Inferior parietal cortex (tissue), 1 donor: ENCODE data around the gene MT1B.
"Not testable (repeated sequence)": the region's sequence is repeated elsewhere in the genome, so short reads cannot be mapped to it uniquely, and the experiment has no call there.

Experiments
- DNase-seq: peaks from one replicate; pipeline ENCODE4 v3.0.0-alpha.2; 2016; ENCODE audit errors: extremely low spot score

Gene MT1B

DNA sequence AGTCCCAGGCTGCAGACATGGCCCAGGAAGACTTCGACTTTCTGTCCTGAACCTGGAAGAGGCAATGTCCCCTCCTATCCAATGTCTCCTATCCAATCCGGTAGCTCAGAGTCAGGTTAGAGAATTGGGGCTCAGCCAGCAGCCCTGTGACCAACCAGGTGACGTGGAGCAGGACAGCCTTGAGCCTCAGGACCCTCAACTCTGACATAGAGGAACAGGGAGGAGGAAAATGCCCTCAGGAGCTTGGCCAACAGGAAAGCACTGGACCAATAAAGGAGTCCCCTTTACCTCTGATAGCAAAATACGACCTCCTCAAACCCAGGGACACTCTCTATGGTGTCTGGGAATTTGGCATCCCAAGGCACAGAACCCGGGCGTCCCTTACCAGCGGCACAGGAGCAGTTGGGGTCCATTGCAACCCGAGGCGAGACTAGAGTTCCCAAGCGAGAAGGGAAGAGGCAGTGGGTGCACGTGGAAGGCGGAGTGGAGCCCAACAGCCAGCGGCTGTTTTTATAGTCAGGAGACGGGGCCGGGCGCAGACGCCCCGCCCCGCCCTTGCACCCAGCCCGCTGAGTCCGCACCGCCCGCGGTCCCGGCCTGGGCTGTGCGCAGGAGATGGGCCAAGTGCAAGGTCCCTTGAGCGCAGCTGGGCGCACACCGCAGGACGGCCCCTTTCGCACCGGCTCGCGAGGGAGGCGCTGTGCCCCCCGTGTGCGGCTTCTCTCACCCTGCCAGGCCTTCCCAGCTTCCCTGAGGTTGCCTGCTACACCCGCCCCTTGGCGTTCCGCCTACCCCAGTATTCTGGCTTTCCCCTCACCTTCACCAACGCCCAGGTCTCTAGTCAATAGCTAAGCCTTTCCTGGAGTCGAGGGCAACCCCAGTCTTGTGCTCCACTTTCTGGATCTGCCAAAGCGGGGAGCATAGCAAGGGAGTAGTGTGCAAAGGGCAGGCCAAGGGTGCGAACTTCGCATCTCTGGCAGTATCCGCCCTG, 16.2 kb downstream of the MT1B start, which contains the start of gene MT1G:
TSS of gene MT1G (minus strand) at position 485 of the 991 bp plus-strand sequence. CDS start at position 413, 72 bp downstream.
- DNase-seq: no peak

DNA sequence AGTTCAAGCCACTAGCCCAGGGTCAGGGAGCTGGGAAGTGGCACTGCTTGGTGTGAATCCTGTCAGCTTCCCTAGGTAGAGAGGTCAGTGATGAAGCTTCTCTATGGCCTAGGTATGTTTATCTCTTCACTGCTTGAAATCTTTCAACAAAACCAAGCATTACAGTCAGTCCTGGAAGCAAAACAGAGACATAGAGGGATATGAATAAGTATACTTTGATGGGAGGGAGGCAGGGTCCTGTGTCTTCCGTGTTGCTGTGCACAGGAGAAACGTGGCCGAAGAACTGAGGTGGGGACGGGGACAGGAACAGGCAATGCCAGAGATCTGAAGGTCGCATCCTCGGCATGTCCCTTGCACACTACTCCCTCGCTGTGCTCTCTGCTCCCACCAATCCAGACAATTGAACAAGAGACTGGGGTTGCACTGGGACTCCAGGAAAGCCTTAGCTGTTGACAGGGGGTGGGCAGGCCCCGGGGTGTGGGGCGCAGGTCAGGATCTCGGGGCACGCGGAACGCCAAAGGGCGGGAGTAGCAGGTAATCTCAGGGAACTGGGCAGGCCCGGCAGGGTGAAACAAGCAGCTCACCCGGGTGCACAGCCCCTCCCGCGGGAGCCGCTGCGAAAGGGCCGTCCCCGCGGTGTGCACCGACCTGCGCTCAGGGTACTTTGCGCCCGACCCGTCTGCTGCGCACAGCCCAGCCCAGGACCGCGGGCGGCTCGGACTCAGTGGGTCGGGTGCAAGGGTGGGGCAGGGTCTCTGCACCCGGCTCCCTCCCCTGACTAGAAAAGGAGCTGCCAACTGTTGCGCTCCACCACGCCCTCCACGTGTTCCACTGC, 17.5 kb downstream of the MT1B start, which contains the start of gene MT1H:
TSS of gene MT1H (plus strand) at position 810 of the 835 bp plus-strand sequence. CDS start 71 bp downstream, outside the sequence.
- DNase-seq: no peak

DNA sequence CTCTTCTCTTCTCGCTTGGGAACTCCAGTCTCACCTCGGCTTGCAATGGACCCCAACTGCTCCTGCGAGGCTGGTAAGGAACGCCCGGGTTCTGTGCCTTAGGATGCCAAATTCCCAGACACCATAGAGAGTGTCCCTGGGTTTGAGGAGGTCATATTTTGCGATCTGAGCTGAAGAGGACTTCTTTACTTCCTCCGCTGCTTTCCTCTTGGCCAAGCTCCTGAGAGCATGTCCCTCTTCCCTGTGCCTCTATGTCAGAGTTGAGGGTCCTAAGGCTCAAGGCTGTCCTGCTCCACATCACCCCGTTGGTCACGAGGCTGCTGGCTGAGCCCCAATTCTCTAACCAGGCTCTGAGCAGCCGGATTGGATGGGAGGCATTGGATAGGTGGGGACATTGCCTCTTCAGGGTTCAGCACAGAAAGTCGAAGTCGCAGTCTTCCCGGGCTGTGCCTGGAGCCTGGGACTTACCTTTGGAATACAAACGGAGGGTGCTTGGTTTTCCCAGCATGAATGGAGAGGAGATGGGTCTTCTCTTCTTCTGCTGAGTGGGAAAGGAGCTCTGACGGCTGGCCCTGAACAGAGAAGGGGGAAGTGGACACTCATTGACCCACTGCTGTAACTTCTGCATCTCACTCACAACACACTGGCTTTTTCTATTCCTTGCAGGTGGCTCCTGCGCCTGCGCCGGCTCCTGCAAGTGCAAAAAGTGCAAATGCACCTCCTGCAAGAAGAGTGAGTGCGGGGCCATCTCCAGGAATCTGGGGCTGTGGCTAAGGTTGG, 18.3 kb downstream of the MT1B start:
- no peak for DNase-seq

DNA sequence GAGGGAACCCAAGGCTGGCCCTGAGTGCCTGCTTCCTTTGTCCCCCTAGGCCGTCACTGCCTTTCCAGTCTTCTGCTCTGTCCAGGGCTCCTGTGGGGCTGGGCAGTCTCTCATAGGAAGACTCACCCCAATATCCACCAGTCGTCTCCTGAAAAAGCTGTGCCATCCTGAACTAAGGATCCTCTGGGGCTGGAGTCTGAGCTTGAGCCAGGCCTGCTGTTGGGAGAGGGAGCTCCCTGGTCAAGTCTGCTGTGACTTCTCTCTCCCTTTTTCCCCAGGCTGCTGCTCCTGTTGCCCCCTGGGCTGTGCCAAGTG, 18.9 kb downstream of the MT1B start:
- no peak for DNase-seq

DNA sequence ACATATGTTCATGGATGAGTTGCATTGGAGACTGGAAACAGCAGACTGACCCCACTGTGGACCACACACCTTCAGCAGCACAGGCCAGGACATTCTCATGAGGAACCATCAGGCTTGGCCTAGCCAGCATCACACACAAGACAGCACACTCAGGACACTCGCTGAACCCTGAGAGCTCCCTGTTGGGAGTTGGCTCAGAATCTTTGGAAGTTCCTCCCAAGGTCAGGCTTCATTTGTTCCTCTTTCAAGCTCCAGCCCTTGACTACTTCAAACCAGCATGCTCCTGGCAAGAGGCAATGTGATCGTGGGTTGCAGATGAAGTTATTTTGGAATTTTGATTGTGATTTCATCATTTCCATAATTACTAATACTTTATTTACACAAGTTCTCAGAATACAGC, 20.0 kb downstream of the MT1B start:
- DNase-seq: not testable (repeated sequence)

DNA sequence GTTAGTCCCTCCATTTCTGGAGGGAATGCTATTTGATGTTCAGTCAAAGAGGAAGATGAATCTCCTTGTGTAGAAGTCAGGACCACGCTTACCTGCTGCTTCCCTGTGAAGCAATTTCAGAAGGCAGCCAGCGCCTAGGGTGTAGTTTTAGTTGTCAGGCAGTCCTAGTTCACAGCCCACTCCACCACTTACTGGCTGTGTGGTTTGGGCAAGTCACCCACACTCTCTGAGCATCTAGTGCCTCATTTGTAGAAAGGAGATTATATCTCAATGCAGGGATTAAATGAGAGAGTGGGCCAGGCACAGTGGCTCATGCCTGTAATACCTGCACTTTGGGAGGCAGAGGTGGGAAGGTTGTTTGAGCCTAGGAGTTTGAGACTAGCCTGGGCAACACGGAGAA, 20.5 kb downstream of the MT1B start:
- not testable (repeated sequence) for DNase-seq

DNA sequence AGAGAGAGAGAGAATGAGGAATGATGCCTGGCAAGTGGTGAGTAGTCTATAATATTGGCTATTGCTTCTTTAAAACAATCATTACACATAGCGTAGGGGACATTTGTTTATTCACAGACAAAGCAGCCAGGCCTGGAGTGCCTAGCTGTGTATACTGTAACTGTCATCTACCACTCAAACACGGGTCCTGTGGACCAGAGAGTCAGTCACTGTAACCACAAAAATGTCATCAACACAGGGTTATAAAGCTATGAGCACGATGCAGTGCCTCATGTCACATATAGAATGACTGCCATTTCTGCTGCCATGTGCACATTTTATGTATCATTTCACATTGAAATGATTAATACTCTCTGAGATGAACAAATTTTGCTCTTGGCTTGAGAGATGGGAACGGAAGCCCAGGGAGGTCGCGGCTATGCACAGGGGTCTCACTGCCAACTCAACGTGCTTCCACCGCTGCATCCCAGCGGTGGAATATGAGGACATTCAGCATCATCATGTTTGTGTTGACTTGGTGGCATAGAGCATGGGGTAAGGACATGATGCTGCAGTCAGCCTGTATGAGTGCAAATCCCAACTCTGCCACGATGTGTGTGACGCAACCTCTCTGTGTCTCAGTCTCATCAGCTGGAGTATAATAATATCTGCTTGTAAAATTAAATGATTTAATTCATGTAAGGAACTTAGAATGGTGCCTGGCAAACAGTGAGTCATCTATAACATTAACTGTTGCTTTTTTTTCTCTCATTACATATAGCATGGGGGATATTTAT, 21.3 kb downstream of the MT1B start:
- DNase-seq: no peak

DNA sequence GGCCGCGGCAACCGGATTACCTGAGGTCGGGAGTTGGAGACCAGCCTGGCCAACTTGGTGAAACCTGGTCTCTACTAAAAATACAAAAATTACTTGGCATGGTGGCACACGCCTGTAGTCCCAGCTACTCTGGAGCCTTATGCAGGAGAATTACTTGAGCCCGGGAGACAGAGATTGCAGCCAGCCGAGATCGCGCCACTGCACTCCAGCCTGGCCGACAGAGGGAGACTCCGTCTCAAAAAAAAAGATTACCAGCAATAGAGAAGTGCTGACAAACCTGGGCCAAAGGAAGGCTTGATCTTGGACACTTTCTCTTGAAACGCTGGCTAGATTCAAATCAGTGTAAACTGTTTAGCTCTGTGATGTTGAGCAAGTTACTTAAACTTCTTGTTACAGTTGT, 22.2 kb downstream of the MT1B start:
- no peak for DNase-seq

DNA sequence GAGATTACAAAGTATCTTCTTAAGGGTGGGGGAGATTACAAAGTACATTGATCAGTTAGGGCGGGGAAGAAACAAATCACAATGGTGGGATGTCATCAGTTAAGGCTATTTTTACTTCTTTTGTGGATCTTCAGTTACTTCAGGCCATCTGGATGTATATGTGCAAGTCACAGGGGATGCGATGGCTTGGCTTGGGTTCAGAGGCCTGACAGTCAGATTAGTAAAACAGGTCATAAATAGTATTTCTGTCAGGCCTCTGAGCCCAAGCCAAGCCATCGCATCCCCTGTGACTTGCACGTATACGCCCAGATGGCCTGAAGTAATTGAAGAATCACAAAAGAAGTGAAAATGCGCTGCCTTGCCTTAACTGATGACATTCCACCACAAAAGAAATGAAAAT, 22.9 kb downstream of the MT1B start:
- not testable (repeated sequence) for DNase-seq

DNA sequence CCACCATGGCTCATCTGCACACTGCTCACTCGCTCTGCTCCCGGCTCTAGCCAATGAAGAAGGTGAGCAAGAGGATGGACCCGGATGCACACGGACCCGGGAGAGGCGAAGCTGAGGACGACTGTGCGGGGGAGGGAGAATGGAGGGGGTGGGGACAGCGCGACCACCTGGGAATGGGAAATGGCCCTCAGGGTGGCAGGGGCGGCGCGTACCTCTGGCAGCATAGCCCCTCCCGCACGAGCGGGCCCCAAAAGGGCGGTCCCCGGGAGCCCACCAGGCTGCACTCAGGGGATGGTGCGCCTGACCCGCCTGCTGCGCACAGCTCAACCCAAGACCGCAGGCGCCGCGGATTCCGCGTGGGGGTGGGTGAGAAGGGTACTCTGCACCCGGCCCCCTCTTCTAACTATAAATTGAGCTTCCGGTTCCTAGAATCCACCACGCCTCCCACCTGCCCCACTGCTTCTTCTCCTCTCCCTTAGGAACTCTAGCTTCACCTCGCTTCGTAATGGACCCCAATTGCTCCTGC, 24.1 kb downstream of the MT1B start:
- no peak for DNase-seq

DNA sequence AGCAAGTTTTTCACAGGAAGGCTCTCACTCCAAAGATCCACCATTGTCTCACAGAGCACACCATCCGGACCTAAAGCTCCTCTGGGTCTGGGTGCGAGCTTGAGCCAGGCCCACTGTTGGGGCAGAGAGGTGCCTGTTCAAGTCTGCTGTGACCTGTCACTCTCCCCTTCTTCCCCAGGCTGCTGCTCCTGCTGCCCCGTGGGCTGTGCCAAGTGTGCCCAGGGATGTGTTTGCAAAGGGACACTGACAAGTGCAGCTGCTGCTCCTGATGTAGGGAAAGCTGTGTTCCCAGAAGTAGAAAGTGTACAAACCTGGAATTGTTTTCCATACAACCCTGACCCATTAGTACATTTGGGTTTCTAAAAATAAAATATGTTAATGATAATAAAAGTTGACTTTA, 25.8 kb downstream of the MT1B start:
- DNase-seq: no peak

DNA sequence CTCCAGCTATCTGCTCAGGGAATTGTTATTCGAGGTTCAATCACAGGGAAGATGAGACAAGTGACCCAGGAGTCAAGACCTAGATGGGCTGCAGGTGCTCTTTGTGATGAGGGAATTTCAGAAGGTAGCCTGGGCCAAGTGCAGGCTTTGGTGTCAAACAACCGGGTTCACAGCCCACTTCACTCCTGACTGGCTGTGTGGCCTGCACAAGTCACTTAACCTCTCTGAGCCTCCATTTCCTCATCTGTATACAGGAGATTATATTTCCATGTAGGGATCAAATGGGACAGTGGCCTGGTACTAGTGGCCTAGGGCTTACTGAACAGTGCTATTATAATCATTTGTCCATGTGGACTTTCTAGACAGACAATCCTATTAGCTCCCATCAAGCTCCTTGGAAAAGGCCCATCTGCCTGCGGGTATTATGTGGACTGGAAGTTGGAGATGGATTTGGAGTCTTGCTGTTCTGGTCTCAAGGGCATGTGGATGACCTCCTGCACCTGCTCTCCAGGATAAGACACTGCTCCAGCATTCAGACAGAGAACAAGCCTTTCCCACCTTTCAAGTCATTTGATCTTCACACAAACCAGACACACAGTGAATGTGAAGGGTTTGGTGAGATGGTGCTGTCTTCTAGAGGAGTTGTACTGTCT, 27.5 kb downstream of the MT1B start:
- no peak for DNase-seq

DNA sequence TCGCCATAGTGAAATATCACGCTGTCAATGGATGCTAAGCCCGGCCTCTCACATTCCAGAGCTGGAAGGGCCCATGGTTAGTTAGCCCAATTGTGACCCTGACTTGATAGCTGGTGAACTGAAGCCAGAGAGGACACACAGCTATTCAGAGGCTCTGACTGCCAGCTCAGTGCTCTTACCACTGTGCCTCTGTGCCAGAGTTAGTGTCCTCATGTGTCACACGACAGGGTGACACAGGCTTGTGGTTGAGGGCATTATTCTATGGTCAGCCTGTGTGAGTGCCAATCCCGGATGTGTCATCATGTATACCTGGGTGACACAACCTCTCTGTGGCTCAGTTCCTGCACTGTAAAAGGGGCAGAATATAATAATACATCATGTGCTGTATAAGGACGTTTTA, 28.1 kb downstream of the MT1B start:
- no peak for DNase-seq

DNA sequence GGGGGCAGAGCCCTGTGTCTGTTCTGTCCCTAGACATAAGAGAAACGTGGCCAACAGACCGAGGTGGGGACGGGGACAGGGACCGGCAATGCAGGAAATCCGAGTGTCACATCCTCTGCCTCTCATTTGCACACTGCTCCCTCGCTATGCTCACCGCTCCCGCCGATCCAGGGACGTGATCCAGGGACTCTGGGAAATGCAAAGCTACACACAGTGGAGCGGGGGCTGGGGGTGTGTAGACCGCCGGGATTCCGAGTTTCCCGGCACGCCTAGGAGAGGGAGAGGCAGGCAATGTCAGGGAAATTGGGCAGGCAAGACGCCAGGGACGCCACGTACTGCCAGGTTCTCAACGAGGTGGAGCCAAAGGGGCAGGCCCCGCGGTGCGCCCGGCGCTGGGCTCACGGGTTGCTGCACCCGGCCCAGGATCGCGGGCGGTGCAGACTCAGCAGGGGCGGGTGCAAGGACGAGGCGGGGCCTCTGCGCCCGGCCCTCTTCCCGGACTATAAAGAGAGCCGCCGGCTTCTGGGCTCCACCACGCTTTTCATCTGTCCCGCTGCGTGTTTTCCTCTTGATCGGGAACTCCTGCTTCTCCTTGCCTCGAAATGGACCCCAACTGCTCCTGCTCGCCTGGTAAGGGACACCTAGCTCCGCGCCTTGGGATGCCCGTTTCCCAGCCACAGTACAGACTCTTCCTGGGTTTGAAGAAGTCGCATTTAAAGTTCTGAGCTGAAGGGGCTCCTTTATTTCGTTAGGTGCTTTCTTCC, 30.4 kb downstream of the MT1B start, which contains the start of gene MT1X:
TSS of gene MT1X (plus strand) at position 532 of the 764 bp plus-strand sequence. CDS start at position 603, 71 bp downstream.
- peak; percentile 83 for DNase-seq

DNA sequence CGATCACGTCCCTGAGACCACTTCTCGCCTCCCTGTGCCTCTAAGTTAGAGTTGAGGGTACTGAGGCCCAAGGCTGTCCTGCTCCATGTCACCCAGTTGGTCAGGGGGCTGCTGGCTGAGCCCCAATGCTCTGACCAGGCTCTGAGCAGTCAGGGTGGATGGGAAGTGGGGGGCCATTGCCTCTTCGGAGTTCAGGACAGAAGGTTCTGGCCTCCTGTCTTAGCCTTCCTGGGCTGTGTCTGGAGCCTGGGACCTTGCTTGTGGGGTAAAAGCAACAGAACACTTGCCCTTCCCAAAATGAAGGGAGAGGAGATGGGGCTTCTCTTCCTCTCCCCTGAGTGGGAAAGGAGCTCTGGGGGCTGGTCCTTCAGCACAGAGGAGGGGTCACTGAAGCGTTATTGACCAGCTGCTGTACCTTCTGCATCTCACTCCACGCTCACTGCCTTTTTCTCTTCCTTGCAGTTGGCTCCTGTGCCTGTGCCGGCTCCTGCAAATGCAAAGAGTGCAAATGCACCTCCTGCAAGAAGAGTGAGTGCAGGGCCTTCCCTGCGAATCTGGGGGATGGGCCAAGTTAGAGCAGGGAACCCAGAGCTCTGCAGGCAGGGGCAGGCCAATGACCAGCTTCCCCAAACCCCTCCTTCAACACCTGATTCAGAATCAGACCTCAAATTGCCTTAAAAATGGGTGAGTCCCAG, 31.2 kb downstream of the MT1B start:
- no peak for DNase-seq

DNA sequence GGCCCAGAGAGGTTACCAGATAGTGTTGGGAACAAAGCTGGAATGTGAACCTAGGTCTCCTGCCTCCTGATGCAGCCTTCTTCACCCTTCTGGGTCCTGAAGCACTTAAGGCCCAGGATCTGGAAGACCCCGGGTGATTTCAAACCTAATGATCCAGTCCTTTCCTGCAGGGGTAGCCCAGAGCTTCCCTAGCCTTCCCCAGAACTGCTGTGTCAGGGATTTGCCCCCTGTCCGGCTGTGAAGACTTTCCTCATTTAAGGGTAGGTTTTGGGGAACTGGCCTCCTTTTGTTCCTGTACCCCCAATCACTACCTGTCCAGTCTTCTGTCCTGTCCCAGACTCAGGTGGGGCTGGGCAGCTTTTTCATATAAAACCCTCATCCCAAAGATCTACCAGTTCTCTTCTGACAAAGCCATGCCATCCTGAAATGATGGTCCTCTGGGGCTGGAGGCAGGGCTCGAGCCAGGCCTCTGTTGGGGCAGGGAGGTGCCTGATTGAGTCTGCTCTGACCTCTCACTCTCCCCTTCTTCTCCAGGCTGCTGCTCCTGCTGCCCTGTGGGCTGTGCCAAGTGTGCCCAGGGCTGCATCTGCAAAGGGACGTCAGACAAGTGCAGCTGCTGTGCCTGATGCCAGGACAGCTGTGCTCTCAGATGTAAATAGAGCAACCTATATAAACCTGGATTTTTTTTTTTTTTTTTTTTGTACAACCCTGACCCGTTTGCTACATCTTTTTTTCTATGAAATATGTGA, 31.9 kb downstream of the MT1B start:
- DNase-seq: no peak

DNA sequence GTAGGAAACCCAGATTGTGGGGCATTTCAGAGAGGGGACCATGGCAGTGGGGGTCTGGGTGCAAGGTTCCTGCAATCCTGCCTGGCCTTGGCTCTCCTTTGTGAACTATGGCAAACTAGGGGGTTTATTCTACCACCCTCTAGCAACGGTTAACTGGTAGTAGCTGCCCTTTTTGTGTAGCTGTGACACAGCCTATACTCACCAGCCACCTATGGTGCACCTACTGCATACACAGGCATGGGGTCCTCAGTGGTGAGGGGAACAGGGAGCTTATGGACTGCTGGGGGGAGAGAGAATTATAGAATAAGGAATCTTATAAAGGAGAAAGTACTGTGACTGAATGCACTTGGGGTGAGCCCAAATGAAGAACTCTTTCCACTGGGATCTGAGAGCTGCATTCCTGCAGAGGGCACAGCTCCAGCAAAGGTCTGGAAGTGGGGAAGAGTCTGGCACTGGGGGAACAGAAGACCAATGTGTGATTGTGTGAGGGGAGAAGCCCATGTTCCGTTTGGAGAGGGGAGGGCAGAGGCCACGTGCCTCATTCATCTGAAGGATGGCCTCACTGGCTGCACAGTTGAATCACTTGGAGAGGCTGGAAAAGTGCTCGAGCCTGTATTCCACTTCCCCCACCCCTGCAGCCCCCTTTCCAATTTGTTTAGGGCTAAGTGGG, 32.7 kb downstream of the MT1B start:
- no peak for DNase-seq
